HEK293 (cell line): ENCODE results near the gene APOO.

Experiments
- CTCF ChIA-PET: fragments of 350-600 bp; formaldehyde crosslinking; extraction: SDS; loops from one replicate; lab custom pipeline; 2021; ENCODE audit warnings: antibody characterized with exemption; lab: Yijun Ruan, JAX
- POLR2A ChIA-PET: fragments of 300-600 bp; formaldehyde crosslinking; extraction: SDS; loops from one replicate; lab custom pipeline; 2020; ENCODE audit warnings: antibody characterized with exemption, inconsistent platforms; lab: Yijun Ruan, JAX
- H3K27ac ChIP-seq: fragments of 200-500 bp; sonication (Bioruptor generic); 2 replicates; pipeline ENCODE4 v1.5.1; 2014; ENCODE audit warnings: low read depth, low read length, control low read depth, inconsistent platforms; ENCODE audit errors: extremely low read depth
- H3K36me3 ChIP-seq, 2 experiments: fragments of 200-500 bp in 1 of 2; sonication (Bioruptor generic) in 1 of 2; 1 replicate in 1 of 2; 2 replicates in 1 of 2; pipeline ENCODE4 v1.5.1; 2014 to 2017; ENCODE audit warnings: inconsistent platforms in 2 of 2, low read length in 2 of 2; ENCODE audit not compliant: control insufficient read depth in 2 of 2, insufficient read depth in 1 of 2
- H3K4me1 ChIP-seq: fragments of 200-500 bp; sonication (Bioruptor generic); 2 replicates; pipeline ENCODE4 v1.5.1; 2014; ENCODE audit warnings: mild to moderate bottlenecking, low read length, inconsistent platforms; ENCODE audit not compliant: control insufficient read depth, insufficient read depth
- H3K4me3 ChIP-seq: 2 replicates; pipeline ENCODE4 v1.5.1; 2011; ENCODE audit warnings: low read depth, mild to moderate bottlenecking, control low read depth, low read length, moderate library complexity
- H3K9me3 ChIP-seq: fragments of 200-500 bp; sonication (Bioruptor generic); 2 replicates; pipeline ENCODE4 v1.5.1; 2014; ENCODE audit warnings: low read depth, low read length, inconsistent platforms; ENCODE audit not compliant: control insufficient read depth, insufficient read depth
- ATF2 ChIP-seq: fragments of 450-650 bp; formaldehyde crosslinking; IDR thresholded peaks from 2 replicates; pipeline ENCODE4 v1.5.1; 2016; ENCODE audit warnings: missing biosample characterization, missing genetic modification characterization, low read depth
- ELK4 ChIP-seq: IDR thresholded peaks from 2 replicates; pipeline ENCODE4 v1.6.1; 2011; ENCODE audit warnings: mild to moderate bottlenecking, low read depth, low read length, borderline replicate concordance
- FEZF1 ChIP-seq: fragments of 450-650 bp; formaldehyde crosslinking; IDR thresholded peaks from 2 replicates; pipeline ENCODE4 v1.5.1; 2016; ENCODE audit warnings: missing biosample characterization, missing genetic modification characterization
- HOXD13 ChIP-seq: sonication (generic); formaldehyde crosslinking; IDR thresholded peaks from 2 replicates; pipeline ENCODE4 v1.8.0; 2022; ENCODE audit warnings: missing genetic modification reagents, borderline replicate concordance
- IKZF3 ChIP-seq: fragments of 450-650 bp; IDR thresholded peaks from 2 replicates; pipeline ENCODE4 v1.5.0; 2018; ENCODE audit warnings: missing biosample characterization, mild to moderate bottlenecking, missing genetic modification characterization, moderate library complexity
- KLF17 ChIP-seq: fragments of 450-650 bp; formaldehyde crosslinking; IDR thresholded peaks from 2 replicates; pipeline ENCODE4 v1.5.1; 2016; ENCODE audit warnings: missing biosample characterization, missing genetic modification characterization
- MZF1 ChIP-seq: fragments of 450-650 bp; formaldehyde crosslinking; IDR thresholded peaks from 2 replicates; pipeline ENCODE4 v1.5.1; 2017; ENCODE audit warnings: missing biosample characterization, missing genetic modification characterization, borderline replicate concordance
- OSR2 ChIP-seq: fragments of 450-650 bp; formaldehyde crosslinking; IDR thresholded peaks from 2 replicates; pipeline ENCODE4 v1.5.1; 2016; ENCODE audit warnings: missing biosample characterization, missing genetic modification characterization
- PRDM10 ChIP-seq: fragments of 450-650 bp; formaldehyde crosslinking; IDR thresholded peaks from 2 replicates; pipeline ENCODE4 v1.5.1; 2016; ENCODE audit warnings: missing biosample characterization, missing genetic modification characterization
- PRDM6 ChIP-seq: fragments of 450-650 bp; formaldehyde crosslinking; IDR thresholded peaks from 2 replicates; pipeline ENCODE4 v1.5.1; 2017; ENCODE audit warnings: missing biosample characterization, missing genetic modification characterization
- SP7 ChIP-seq: fragments of 450-650 bp; formaldehyde crosslinking; IDR thresholded peaks from 2 replicates; pipeline ENCODE4 v1.5.1; 2016; ENCODE audit warnings: missing biosample characterization, missing genetic modification characterization
- TRIM28 ChIP-seq: IDR thresholded peaks from 2 replicates; pipeline ENCODE4 v1.6.1; 2011; ENCODE audit warnings: low read length, control low read depth, borderline replicate concordance
- ZBTB1 ChIP-seq: fragments of 450-650 bp; formaldehyde crosslinking; IDR thresholded peaks from 2 replicates; pipeline ENCODE4 v1.5.1; 2016; ENCODE audit warnings: missing biosample characterization, missing genetic modification characterization
- ZBTB20 ChIP-seq: fragments of 450-650 bp; formaldehyde crosslinking; IDR thresholded peaks from 2 replicates; pipeline ENCODE4 v1.5.1; 2016; ENCODE audit warnings: missing biosample characterization, missing genetic modification characterization
- ZBTB21 ChIP-seq: fragments of 450-650 bp; formaldehyde crosslinking; IDR thresholded peaks from 2 replicates; pipeline ENCODE4 v1.5.1; 2017; ENCODE audit warnings: missing biosample characterization, missing genetic modification characterization
- ZEB2 ChIP-seq: fragments of 450-650 bp; formaldehyde crosslinking; IDR thresholded peaks from 2 replicates; pipeline ENCODE4 v1.5.1; 2016; ENCODE audit warnings: missing biosample characterization, missing genetic modification characterization
- ZNF157 ChIP-seq: fragments of 450-650 bp; formaldehyde crosslinking; IDR thresholded peaks from 2 replicates; pipeline ENCODE4 v1.5.1; 2016; ENCODE audit warnings: missing biosample characterization, missing genetic modification characterization
- ZNF175 ChIP-seq: fragments of 450-650 bp; formaldehyde crosslinking; IDR thresholded peaks from 2 replicates; pipeline ENCODE4 v1.5.1; 2016; ENCODE audit warnings: missing biosample characterization, missing genetic modification characterization
- ZNF335 ChIP-seq: fragments of 450-650 bp; formaldehyde crosslinking; conservative IDR thresholded peaks from 2 replicates; pipeline ENCODE4 v1.5.1; 2016; ENCODE audit warnings: missing biosample characterization, missing genetic modification characterization
- ZNF366 ChIP-seq: fragments of 450-650 bp; formaldehyde crosslinking; conservative IDR thresholded peaks from 2 replicates; pipeline ENCODE4 v1.5.1; 2016; ENCODE audit warnings: missing biosample characterization, missing genetic modification characterization
- ZNF391 ChIP-seq: fragments of 450-650 bp; formaldehyde crosslinking; IDR thresholded peaks from 2 replicates; pipeline ENCODE4 v1.5.1; 2016; ENCODE audit warnings: low read depth, missing biosample characterization, missing genetic modification characterization, borderline replicate concordance
- ZNF48 ChIP-seq: fragments of 450-650 bp; formaldehyde crosslinking; IDR thresholded peaks from 2 replicates; pipeline ENCODE4 v1.5.1; 2016; ENCODE audit warnings: missing biosample characterization, missing genetic modification characterization
- ZNF707 ChIP-seq: fragments of 450-650 bp; formaldehyde crosslinking; IDR thresholded peaks from 2 replicates; pipeline ENCODE4 v1.5.1; 2016; ENCODE audit warnings: missing biosample characterization, missing genetic modification characterization
- ZNF747 ChIP-seq: fragments of 450-650 bp; formaldehyde crosslinking; IDR thresholded peaks from 2 replicates; pipeline ENCODE4 v1.5.1; 2016; ENCODE audit warnings: missing biosample characterization, missing genetic modification characterization
- ZNF777 ChIP-seq: fragments of 450-650 bp; formaldehyde crosslinking; IDR thresholded peaks from 2 replicates; pipeline ENCODE4 v1.5.1; 2017; ENCODE audit warnings: missing biosample characterization, missing genetic modification characterization, borderline replicate concordance
- ZNF785 ChIP-seq: fragments of 450-650 bp; formaldehyde crosslinking; IDR thresholded peaks from 2 replicates; pipeline ENCODE4 v1.5.1; 2016; ENCODE audit warnings: missing biosample characterization, missing genetic modification characterization
- ZXDB ChIP-seq: fragments of 450-650 bp; formaldehyde crosslinking; IDR thresholded peaks from 2 replicates; pipeline ENCODE4 v1.5.1; 2016; ENCODE audit warnings: missing biosample characterization, missing genetic modification characterization

The APOO gene

GRCh38 chrX:23822841-23823240, 84.9 kb downstream of the APOO start:
- CTCF ChIA-PET = interaction anchor here (0.8 to 1.7 kb wide), 2 partner anchors 41 to 42 kb away, joined by 3 to 4 read pairs; no protein-coding TSS in a partner anchor
- H3K4me3 ChIP-seq = no peak overlapping the region
- no peaks in the 10 kb centered on the region for H3K9me3 ChIP-seq
- TF ChIP-seq ZNF175 (tag by site-specific recombination) (no peak), ZNF335 (tag by site-specific recombination) (0 out of 2 replicates have a peak, but pooled peaks have one; percentile 13), ZNF747 (no peak), ZEB2 (no peak), ZXDB (no peak), ZNF157 (tag by site-specific recombination) (no peak), OSR2 (tag by site-specific recombination) (no peak), PRDM10 (tag by site-specific recombination) (no peak), MZF1 (no peak), ZBTB20 (tag by site-specific recombination) (peak; percentile 41), ZNF785 (no peak), IKZF3 (tag by site-specific recombination) (no peak)
- POLR2A ChIA-PET = interaction anchor here (0.6 to 5.4 kb wide), 2 partner anchors 39 to 62 kb away, joined by 3 to 44 read pairs; partner anchors contain the start of gene SAT1
- peaks cover 6% of the 10 kb centered on the region for H3K4me1 ChIP-seq
- no peaks in the 10 kb centered on the region for H3K36me3 ChIP-seq
- peak overlapping the region; percentile 32 for H3K27ac ChIP-seq

GRCh38 chrX:23822397-23822796, 85.3 kb downstream of the APOO start:
- peaks cover 6% of the 10 kb centered on the region for H3K4me1 ChIP-seq
- ChIA-PET POLR2A (interaction anchor here (0.6 to 5.4 kb wide), 2 partner anchors 38 to 62 kb away, joined by 3 to 44 read pairs; partner anchors contain the start of gene SAT1), CTCF (interaction anchor here (0.8 to 1.7 kb wide), 2 partner anchors 40 to 41 kb away, joined by 3 to 4 read pairs; no protein-coding TSS in a partner anchor)
- H3K4me3 ChIP-seq = no peak overlapping the region
- peak overlapping the region; percentile 32 for H3K27ac ChIP-seq
- H3K36me3 ChIP-seq = no peaks in the 10 kb centered on the region
- H3K9me3 ChIP-seq = no peaks in the 10 kb centered on the region
- TF ChIP-seq ZNF391 = no peak
- TF ChIP-seq ZBTB21 = peak; percentile 79
- TF ChIP-seq ATF2 (tag by site-specific recombination) = peak; percentile 88
- TF ChIP-seq ZNF777 (tag by site-specific recombination) = no peak
- peak; percentile 96 for TF ChIP-seq PRDM6 (tag by site-specific recombination)
- peak; percentile 52; the same call in 1 of the 2 replicates for TF ChIP-seq TRIM28
- 0 out of 2 replicates have a peak, but pooled peaks have one; percentile 19 for TF ChIP-seq SP7 (tag by site-specific recombination)
- no peak for TF ChIP-seq ZNF707 (tag by site-specific recombination)
- TF ChIP-seq FEZF1 (tag by site-specific recombination) = peak; percentile 69
- TF ChIP-seq KLF17 (tag by site-specific recombination) = no peak
- no peak for TF ChIP-seq ZNF48 (tag by site-specific recombination)
- no peak for TF ChIP-seq ELK4
- peak; percentile 27; the same call in 1 of the 2 replicates for TF ChIP-seq HOXD13
- TF ChIP-seq ZBTB1 (tag by site-specific recombination) = no peak
- TF ChIP-seq ZEB2 = peak; percentile 54; the same call in 1 of the 2 replicates
- TF ChIP-seq ZNF366 = peak; percentile 65
